ENCODE results near the gene RHOV. TPM values are rescaled to one million over a fixed set of nuclear protein-coding genes. Genes with fewer than 3 reads are reported as not detected.

The RHOV gene
- total RNA-seq, 4 donors from 2014 or later, result 0.76 TPM; not detected in 3

DNA sequence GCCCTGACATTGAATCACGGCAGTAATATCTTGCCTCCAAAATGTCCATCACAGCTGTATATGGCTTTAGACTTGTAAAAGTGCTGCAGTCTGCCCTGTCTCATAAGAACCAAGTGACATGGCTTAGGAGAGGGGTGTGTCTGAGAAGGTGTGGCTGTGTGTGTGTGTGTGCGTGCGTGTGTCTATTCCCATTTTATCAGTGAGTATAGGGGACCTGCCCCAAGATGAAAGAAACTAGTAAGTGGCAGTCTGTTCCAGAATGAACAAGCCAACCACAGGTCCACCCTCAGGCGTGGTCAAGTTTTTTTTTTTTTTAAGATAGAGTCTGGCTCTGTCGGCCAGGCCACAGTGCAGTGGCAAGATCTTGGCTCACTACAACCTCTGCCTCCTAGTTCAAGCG is 5.6 kb upstream of the RHOV start:
- intact Hi-C loops (cut with DNase I; ENCODE audit: low total_unique reads), result no loop called here
- Histone ChIP-seq H3K27me3 (no peaks in the 10 kb centered on the region), H3K4me1 (no peaks in the 10 kb centered on the region), H3K36me3 (no peaks in the 10 kb centered on the region), H3K27ac (no peak overlapping the region), H3K4me3 (no peak overlapping the region), H3K9me3 (no peaks in the 10 kb centered on the region)
- TF ChIP-seq, protein P1, sequence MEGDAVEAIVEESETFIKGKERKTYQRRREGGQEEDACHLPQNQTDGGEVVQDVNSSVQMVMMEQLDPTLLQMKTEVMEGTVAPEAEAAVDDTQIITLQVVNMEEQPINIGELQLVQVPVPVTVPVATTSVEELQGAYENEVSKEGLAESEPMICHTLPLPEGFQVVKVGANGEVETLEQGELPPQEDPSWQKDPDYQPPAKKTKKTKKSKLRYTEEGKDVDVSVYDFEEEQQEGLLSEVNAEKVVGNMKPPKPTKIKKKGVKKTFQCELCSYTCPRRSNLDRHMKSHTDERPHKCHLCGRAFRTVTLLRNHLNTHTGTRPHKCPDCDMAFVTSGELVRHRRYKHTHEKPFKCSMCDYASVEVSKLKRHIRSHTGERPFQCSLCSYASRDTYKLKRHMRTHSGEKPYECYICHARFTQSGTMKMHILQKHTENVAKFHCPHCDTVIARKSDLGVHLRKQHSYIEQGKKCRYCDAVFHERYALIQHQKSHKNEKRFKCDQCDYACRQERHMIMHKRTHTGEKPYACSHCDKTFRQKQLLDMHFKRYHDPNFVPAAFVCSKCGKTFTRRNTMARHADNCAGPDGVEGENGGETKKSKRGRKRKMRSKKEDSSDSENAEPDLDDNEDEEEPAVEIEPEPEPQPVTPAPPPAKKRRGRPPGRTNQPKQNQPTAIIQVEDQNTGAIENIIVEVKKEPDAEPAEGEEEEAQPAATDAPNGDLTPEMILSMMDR (IDR thresholded peaks at IDR 0.05), result no peak
- no peak for DNase-seq

DNA sequence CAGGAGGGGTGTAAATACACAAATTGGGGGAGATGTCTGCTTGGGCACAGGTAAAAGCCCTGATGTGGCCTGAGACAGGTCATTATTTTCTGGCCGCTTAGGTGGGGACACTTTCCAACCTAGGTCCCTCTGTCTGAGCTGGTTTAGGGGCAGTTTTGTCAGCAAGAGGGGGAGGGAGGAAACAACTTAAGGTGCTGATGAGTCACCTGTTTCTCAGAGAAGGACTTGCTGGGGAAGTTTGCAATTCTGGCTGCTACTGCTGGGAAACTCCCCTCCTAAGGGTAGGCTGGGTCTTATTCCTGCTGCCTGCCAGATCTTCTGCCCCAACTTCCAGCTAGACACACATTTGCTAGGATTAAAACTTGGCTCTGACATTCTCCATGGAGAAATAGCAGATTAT is 4.8 kb upstream of the RHOV start:
- DNase-seq, result no peak
- TF ChIP-seq, protein P1 (IDR thresholded peaks at IDR 0.05), result no peak
- TF ChIP-seq POLR2A (IDR thresholded peaks at IDR 0.05), result no peak

DNA sequence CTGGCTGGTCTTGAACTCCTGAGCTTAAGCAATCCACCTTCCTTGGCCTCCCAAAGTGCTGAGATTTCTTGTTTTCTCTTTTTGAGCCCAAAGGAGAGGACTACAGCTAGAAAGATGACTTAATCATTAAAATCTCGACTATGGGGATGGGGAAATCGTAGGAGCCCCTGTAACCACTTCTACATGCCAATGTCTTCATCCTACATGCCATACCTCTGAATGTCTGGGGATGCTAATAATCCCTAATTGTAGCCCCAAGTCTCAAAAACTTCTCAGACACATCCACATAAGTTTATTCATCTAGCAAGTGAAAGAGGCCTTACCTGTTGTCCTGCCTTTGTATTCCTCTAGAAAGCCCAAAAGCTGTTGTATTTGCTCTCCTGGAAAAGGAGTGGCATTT is 3.7 kb upstream of the RHOV start:
- Histone ChIP-seq H3K9me3 (no peaks in the 10 kb centered on the region), H3K27me3 (no peaks in the 10 kb centered on the region), H3K36me3 (no peaks in the 10 kb centered on the region), H3K4me1 (peaks cover 0 to 7% of the 10 kb centered on the region in 2 donors), H3K4me3 (no peak overlapping the region), H3K27ac (no peak overlapping the region)
- TF ChIP-seq, protein P1 (IDR thresholded peaks at IDR 0.05), result no peak
- no peak for TF ChIP-seq POLR2A (IDR thresholded peaks at IDR 0.05)
- intact Hi-C loops (cut with DNase I; ENCODE audit: low total_unique reads), result no loop called here
- DNase-seq, result no peak

More for the DNA sequence above, 4.8 kb upstream of the RHOV start:
- Histone ChIP-seq H3K27me3 (no peaks in the 10 kb centered on the region), H3K4me3 (no peak overlapping the region), H3K36me3 (no peaks in the 10 kb centered on the region), H3K9me3 (no peaks in the 10 kb centered on the region), H3K4me1 (peaks cover 0 to 5% of the 10 kb centered on the region in 2 donors), H3K27ac (no peak overlapping the region)
- intact Hi-C loops (cut with DNase I; ENCODE audit: low total_unique reads), result no loop called here

DNA sequence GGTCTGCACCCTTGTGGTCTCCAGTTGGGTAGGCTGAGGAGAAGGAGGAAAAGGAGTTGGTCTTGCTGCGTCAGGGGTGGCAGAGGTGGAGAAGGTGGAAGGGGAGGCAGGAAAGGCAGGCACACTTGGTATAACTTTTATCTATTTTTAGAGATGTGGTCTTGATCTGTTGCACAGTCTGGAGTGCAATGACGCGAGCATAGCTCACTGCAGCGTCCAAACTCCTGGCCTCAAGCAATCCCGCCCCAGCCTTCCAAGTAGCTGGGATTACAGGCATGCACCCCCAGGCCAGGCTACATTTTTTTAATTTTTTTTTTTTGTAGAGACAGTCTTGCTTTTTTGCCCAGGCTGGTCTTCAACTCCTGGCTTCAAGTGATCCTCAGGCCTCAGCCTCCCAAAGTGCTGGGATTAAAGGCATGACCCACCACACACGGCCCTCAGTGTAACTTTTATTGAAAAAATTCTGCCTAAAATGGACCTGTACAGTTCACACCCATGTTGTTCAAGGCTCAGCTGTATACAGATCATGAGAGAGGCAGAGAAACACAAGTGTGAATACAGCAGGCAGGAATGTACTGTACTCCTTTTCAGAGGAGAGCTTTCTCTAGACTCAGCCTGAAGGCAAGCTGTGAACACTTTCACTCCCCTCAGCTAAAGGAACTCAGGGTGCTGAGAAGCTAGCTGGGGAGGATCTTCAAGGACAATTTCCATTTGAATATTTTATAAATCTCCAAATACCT is 2.1 kb upstream of the RHOV start:
- Histone ChIP-seq H3K27me3 (no peaks in the 10 kb centered on the region), H3K9me3 (no peaks in the 10 kb centered on the region), H3K4me1 (peaks cover 0 to 7% of the 10 kb centered on the region in 2 donors), H3K4me3 (no peak overlapping the region), H3K27ac (no peak overlapping the region), H3K36me3 (no peaks in the 10 kb centered on the region)
- TF ChIP-seq POLR2A (IDR thresholded peaks at IDR 0.05), result no peak
- TF ChIP-seq, protein P1 (IDR thresholded peaks at IDR 0.05), result no peak
- intact Hi-C loops (cut with DNase I; ENCODE audit: low total_unique reads), result no loop called here
- DNase-seq, result no peak

GRCh38 chr15:40872791-40873693 is 992 bp downstream of the RHOV start:
- no peaks in the 10 kb centered on the region for H3K27me3 ChIP-seq

More at GRCh38 chr15:40872791-40873693, 992 bp downstream of the RHOV start:
- intact Hi-C loops (cut with DNase I; ENCODE audit: low total_unique reads), result no loop called here
- Histone ChIP-seq H3K4me1 (peaks cover 0 to 7% of the 10 kb centered on the region in 2 donors), H3K4me3 (no peak overlapping the region), H3K9me3 (no peaks in the 10 kb centered on the region), H3K27ac (no peak overlapping the region), H3K36me3 (no peaks in the 10 kb centered on the region)
- no peak for DNase-seq
- no peak for TF ChIP-seq POLR2A (IDR thresholded peaks at IDR 0.05)
- TF ChIP-seq, protein P1 (IDR thresholded peaks at IDR 0.05), result no peak
